Measurements from ENCODE around the gene SARDH.

The SARDH gene

DNA sequence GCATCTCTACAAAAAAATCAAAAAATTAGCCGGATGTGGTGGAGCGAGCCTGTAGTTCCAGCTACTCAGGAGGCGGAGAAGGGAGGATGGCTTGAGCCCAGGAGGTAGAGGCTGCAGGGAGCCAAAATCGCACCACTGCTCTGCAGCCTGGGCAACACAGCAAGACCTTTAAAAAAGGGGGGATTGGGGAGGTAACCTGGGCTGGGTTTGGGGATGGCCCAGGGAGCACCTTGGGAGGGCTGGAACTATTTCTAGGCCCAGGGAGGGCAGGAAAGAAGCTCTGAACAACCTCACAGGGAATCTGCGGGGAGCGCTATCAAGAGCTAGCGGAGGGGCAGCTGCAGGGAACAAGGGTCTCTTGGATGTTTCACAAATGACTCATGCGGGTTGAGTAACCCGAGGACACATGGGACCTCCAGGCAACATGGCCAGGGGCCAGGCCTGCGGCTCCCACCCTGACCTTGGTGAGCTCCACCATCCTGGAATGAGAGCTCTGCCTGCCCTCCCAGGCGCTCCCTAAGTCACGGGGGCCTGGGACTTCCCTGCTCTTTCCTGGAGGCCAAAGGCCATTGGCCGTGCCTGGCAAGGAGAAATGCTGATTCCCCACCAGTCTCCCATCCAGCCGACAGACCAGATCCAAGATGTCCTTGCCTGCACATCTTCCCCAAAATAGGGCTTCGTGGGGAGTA lies 23.4 kb downstream of the SARDH start:
- DNase-seq (ENCODE audit: low read depth) = no peak

DNA sequence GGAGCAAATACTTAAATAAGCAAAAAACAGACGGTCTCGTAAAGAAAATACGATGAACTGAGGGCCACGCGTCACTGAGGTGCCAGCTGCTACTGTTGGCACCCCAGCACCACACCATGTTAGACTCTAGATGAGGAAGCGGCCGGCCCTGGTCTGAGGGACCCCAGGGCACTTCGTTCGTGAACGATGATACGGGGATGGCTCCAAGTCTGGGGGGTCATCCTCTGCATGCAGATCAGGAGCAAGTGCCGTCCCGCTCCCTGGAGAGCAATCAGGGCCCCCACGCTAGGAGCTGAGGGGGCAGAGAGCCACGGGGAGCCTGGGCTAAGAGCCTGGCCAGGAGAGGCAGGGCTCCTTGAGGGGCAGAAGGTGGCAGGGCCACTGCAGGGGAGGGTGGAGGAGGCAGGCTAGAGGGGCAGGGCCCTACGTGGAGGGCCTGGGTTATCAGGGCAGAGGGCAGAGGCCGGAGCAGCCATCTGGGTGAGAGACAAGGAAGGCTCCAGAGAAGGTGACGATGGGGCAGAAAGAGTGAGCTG lies 24.1 kb downstream of the SARDH start:
- no peak for DNase-seq (ENCODE audit: low read depth)

DNA sequence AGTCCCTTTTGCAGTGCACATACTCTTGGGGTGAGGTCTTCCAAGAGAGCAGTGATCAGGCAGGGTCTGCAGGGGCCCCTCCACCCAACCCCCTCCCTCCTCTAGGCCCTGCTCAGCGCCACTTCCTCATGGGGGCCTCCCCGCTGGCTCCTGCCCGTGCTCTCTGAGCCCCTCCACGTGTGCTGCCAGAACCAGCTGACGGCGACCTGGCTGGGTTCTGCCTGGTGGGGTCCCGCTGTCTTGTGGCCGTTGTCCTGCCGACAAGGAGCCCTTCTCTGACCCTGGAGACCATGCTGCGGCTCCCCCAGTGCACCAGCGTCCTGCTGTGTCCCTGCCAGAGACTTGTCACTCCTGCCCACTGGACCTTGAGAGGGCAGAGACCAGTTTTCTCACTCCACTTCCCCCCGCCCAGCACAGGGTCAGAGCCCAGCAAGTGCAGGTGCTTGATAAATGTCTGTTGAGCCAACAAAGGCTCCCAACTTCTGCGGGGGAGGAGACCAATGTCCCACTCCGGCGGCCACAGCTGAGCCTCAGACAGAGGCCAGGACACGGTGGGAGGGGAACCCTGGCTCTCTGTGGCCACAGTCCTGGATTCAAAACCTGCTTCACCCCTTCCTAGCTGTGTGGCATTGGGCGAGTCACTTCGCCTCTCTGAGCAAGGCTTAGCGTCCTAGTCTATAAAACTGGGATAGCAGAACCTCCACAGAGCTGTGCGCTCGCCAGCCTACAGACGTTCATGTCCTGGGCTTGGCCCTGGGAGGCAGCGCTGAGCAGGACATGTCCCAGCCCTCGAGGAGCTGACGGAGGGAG lies 24.8 kb downstream of the SARDH start:
- DNase-seq (ENCODE audit: low read depth) = no peak

DNA sequence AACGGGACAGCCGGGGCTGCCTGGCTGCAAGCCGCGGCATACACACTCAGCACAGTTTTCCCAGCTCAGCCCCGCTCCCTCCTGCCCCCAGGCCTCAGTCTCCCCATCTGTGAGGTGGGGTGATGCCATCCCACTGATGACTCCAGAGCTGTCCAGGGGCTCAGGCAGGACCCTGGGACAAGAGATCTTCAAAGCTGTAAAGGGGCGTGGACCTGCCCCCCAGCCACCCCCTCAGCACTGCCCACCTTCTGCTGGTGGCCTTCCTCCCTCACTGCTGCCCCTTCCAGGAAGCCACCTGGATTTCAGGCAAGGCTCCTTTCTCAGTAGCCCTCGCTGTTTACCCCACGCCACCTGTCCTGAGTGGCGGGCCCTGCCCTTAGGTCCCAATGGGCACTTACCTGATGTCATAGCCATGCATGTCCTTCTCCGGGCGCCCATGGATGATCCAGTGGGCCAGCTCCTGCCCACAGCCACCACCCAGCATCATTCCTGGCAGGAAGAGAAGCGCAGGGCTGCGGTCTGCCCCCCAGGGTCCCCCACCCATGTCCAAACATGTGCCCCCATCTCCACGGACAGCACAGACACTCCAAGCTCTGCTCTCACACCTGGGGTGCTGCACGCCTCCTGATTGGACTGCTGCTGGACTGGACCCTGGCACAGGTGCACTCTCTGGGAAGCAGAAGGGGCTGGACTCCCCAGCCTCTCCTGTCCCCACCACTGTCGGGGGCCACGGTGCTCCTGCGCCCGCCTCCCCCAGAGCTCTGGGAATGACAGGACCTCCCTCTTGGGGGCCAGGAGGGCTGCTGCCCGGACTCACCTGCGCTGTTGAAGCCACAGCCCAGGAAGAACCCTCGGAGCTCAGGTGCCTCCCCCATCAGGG lies 25.7 kb downstream of the SARDH start:
- no peak for DNase-seq (ENCODE audit: low read depth)

DNA sequence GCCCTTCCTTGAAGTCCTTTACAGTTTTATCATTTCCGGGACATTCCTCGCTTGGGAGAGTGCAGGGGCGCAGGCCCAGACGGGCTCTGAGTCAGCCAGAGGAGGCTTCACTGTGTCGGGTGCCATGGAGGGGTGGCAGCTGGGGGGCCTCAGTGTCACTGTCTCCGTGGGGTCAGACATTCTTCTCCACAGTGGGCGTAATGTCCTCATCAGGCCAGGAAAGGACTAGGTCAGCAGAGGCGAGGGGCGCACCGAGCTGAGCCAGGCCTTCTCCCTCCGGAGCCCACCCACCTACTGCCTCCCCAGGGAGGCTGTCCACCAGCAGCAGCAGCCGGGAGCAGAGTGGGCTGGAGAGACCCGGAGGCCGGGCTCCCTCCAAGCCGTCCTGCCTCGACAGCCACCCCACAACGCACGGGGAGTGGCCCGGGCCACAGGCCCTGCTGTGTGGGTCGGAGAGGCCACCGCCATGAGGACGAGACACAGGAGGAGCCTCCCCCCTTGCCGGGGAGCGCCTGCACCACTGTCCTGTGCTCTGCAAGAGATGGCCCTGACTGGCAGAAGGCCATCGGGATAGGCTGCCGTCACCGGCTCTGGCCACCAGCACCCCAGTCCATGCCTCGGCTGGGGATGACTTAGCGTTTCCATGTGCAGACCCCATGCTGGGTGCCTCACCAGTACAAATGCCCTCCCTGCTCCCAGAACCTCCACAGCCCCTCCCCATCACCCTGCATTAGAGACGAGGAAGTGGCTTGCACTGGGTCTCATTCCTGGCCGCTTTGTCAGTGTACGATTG lies 26.5 kb downstream of the SARDH start:
- DNase-seq (ENCODE audit: low read depth) = no peak

DNA sequence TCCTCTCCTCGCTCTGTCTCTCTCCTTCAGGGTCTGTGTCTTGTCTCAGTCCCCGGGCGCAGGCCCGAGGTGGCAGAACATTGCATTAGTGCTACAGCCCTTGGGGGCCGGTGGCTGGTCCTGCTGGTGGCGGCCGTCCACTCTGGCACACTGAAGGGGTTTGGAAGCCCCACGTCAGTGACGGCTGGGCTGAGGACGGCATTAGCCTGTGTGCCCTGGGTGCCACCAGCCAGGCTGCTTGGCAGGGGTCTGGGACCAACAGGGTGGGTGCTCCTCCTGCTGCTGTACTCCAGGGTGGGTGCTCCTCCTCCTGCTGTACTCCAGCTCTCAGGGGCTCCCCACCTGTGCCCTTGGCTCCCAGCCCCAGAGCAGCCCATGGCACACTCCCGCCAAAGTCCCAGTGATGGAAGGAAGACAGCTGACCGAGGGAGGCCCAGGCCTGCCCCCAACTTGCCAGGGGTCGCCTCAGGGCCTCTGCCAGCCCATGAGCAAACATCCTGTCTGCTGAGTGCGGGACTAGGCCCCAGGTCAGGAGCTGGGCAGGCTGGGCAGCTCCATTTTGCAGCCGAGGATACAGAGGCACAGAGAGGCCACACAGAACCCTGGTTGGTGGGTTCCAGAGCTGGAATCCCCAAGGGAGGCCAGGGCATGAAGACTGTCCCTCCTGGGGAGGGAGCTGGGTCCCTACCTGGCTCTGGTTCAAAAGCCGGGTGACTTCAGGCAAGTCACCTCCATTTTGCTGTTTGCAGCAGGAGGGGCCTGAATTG lies 27.3 kb downstream of the SARDH start:
- DNase-seq (ENCODE audit: low read depth) = no peak

DNA sequence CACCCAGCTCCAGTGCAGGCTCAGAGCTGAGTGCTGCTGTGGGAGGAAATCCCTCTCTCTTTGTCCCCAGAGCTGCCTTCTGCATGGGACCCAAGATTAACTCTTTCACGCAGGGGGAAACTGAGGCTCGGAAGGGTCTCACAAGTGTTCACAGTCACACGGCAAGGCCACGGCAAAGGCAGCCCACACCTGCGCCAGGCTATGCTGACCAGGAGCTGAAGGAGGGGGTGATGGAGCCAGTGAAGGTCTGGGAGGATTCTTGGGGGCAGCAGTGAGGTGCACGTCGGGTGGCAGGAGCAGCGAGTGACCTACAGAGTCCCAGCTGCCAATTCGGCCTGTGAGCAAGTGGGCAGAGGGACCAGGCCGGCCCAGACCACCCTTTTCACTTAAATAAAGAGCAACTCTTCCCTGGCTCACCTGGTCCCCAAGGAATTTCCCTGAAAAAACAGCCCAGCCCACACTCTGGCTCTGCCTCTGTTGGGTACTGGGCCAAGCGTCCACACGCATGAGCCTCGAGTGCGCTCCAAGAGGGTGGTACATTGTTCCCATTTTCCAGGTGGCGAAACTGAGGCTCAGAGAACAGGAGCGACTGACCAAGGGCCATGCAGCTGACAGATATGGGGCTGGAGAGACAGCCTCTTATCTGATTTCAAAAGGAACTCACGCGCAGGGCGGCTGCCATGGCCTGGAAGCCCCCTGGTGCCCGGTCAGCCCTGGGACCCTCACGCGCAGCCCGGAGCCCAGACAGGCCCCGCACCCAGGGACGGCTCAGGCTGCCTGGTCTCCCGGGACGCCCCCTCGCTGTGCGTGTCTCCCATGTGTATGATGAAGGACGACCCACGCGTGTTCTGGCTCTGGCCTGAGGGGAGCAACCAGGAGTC lies 28.2 kb downstream of the SARDH start:
- DNase-seq (ENCODE audit: low read depth) = no peak

DNA sequence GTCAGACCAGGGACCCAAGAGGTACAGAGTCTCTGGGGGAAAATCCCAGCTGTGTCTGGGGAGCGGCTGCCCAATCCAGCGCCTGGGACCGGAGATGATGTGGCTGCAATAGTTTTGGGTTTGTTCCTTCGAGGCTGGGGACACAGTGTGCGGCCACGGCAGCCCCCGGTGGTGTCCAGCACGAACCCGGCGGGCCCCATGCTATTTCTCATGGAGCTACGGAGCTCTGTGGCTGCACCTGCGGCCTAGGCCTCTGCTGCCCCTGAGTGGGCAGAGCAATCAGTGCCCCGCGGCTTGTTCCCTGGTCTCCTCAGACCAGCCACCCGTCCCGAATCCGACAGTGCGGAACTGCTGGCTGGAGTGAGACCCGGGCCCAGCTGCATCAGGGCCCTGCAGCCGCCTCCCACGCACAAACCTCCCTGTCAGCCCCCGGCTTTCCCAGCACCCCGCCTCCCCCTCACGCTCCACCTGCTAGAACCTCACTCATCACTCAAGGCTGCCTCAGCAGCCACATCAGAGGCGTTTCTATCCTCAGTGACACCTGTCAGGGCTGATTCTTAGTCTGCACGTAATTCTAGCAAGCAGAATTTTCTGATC lies 29.0 kb downstream of the SARDH start:
- DNase-seq (ENCODE audit: low read depth) = peak; percentile 48

DNA sequence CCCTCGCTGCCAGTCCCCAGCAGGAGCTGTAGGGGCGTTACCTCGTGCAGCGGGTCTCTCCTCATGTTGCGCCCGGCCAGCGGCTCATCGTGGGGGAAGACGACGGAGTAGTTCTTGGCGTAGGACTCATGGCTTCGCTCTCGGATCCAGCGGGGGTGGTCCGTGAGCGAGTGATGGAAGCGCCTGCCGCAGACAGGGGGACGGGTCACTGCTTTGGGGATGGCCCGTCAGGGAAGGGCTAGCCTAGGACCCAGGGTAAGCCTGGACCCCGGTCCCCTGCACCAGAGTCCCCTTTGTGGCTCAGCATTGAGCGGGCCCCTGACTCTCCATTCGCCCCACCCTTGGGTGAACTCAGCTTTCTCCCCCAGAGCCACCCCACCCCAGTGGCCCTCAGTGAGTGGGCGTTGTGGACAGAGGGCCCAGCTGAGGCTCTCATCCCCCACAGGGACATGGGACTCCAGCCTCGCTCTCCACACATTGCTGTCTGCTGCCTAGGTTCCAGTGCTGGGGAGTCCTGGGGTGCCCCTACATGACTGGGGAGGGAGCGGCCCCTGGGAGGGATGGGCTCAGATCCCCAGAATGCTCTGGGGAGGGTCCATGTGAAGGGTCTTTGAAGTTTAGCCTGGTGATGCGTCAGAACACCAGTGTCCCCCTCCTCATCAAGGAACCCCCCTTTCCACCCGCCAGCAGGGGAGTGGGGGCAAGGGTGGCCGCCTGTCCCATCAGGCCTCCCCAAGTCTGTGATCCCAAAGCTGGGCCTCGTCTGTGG lies 29.7 kb downstream of the SARDH start:
- DNase-seq (ENCODE audit: low read depth) = no peak

DNA sequence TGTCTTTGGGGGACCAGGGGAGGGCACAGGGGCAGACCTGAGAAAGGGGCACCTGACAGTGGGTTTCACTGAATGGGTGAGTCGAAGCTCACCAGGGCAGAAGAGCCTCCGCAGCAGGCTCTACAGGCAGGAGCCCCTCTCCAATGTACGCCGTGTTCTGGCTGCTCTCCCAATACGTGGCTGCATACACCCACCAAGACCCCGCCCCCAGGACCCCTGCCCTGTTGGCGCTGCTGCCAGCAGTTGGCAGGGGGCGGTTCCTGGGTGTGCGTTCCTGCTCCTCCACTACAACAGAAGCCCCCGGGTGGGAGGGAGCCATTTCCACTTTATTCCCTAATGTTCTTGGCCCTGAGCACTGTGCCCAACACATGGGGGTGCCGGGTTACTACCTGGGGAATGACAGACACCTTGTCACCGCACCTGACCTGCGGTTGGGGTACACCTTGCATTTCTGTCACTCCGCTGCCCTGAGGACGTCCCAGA lies 30.3 kb downstream of the SARDH start:
- no peak for DNase-seq (ENCODE audit: low read depth)

DNA sequence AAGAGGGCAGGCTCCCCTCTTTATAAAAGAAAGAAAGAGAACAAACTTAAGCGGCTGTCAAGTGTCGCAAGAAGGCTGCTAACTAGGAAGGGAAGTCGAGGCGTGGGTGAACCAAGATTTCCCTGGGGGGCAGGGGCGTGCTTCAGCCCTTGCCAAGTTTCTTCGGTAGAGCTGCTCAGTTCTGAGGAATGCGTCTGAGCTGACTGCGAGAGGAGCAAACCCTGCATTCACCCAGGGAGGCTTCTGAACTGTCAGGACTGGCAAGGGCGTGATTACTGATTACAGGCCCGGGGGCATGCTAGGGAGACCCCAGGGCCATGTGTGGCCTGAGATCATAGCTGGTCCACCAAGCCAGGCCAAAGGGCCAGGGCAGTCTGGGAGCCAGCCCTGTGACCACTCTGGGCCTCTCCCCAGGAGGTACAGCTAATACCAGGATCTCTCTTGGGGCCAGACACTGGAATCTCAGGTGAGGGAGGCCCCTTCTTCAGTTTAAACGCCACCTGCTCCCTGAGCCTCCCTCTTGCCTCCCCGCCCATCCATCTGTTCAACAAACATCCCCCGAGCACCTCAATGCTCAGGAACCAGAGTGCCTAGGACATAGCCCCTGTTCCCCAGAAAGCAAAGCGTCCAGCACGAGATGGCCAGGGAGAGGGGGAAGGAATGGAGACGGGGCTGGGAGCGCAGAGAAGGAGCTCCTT lies 30.9 kb downstream of the SARDH start:
- no peak for DNase-seq (ENCODE audit: low read depth)

DNA sequence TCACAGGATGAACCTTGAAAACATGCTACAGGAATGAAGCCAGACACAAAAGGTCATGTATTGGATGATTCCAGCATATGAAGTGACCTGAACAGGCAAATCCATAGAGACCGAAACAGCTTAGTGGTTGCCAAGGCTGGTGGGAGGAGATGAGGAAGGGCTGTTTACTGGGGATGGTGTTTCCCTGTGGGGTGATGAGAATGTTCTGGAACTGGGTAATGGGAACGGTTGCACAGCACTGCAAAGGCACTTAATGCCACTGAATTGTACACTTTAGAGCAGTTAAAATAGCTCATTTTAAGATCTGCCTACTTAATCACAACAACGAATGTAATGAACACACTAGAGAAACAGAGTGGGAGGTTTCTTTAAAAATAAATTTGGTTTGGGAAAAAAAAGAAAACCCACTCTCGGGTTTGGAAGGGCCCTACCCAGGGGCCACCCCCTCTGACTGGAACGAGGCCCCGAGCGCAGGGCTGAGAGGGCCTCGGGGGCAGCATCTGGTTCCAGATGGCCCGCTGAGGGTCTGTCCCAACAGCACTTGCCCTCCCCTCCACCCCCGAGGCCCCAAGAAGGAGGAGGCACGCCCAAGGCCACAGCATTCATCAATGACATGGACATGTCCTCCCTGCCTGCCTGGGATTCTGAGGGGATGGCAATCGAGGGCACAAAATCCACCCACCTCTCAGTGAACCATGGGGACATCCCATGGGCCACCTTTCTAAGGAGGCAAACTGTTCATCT lies 31.7 kb downstream of the SARDH start:
- DNase-seq (ENCODE audit: low read depth) = no peak

DNA sequence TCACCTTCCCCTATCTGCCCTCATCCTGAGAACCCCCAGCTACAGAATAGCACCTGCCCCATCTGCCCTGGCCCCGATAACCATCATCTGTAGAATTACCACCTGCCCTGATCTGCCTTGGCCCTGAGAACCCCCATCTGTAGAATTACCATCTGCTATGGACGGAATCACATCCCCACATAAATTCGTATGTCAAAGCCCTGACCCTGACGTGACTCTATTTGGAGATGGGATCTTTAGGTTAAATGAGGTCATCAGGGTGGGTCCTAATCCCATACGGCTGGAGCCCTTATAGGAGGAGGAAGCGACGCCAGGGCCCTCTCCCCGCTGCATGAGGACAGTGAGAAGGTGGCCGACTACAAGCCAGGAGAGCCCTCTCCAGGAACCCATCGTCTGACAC lies 32.6 kb downstream of the SARDH start:
- no peak for DNase-seq (ENCODE audit: low read depth)

DNA sequence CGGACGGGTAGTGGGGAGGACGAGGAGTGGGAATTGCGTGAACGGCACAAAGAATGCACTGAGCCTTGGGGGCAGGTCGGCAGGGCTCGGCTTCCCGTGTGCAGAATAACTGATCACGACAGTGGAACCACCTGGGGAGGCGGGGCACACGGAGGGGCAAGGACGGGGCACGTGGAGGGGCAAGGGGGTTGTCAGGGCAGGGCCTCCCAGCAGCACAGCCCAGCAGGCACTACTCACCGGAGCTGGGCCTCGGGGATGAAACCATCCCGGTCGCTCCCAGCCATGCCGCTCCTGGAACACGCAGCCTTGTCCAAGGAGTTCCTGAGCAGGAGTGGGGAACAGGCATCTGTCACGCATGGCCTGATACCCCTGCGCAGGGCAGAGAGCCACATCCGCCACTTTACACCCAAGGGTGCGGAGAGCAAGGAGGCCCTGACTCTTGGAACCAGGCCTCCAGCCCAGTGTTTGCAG lies 33.4 kb downstream of the SARDH start:
- DNase-seq (ENCODE audit: low read depth) = no peak

DNA sequence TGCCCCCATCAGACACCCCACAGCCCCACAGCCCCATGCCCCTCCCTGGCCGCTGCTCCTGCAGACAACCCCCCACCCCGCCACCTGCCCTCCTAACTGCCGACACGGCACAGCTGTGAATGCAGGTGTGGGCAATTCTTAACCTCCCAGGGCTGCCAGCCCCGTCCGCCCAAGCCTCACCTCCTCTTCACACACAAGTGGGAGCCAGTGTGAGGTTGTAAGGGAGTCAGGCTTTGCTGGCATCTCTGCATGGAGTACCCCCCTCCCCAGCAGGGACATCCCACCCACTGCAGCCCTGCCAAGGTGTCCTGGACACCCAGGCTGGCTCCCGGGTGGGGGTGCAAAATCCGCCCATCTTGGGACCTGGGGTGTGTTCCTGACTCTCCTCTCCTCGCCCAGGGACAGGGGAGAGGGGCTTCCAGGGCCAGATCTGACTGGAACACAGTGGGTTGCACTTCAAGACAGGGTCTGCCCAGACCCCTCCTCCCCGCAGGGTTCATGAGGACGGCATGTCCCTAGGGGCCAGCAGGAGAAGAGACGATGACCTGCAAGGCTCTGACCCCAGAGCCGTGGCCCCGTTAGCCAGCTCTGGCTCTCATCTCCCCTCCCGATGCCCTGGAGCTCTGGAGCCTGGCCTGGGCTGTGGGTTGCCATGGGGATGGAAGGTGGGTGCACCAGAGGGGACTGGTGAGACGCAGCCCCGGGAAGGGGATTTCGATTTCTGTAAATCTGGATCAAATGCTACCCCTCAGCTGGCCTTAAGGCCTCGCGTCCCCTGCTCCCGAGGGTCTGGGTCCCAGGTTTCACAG lies 34.4 kb downstream of the SARDH start:
- no peak for DNase-seq (ENCODE audit: low read depth)
